NCI-H345 treated with DMSO at 0.1 percent for 48 hours (cell line): ENCODE measurements around the gene RNASE7.

Experiments used
- DNase-seq: peaks from one replicate; lab custom pipeline; 2025; ENCODE audit not compliant: unreplicated experiment; lab: John Stamatoyannopoulos, UW

Gene RNASE7

GRCh38 chr14:21066882-21067502 lies 24.8 kb downstream of the RNASE7 start:
- no peak for DNase-seq

- peak; percentile 59 for DNase-seq
These were observed 26.6 kb downstream of the RNASE7 start for GRCh38 chr14:21068521-21069387.

- peak; percentile 46 for DNase-seq
These were observed 27.4 kb downstream of the RNASE7 start for GRCh38 chr14:21069388-21070082.

- DNase-seq, result no peak
These were observed 28.0 kb downstream of the RNASE7 start, which contains the start of gene ARHGEF40 for GRCh38 chr14:21070083-21070609. Gene ARHGEF40 (plus strand): TSS chr14:21070304. CDS start chr14:21070397, 93 bp downstream.

GRCh38 chr14:21070610-21071224 lies 28.6 kb downstream of the RNASE7 start:
- DNase-seq, result peak; percentile 58

GRCh38 chr14:21071225-21072030 lies 29.3 kb downstream of the RNASE7 start:
- peak; percentile 78 for DNase-seq

- DNase-seq, result no peak
These were observed 29.9 kb downstream of the RNASE7 start for GRCh38 chr14:21072031-21072473.

GRCh38 chr14:21072781-21073339 lies 30.7 kb downstream of the RNASE7 start:
- DNase-seq, result no peak

GRCh38 chr14:21073921-21074320 lies 31.8 kb downstream of the RNASE7 start:
- no peak for DNase-seq

GRCh38 chr14:21074398-21075272 lies 32.5 kb downstream of the RNASE7 start:
- no peak for DNase-seq

- no peak for DNase-seq
These were observed 33.7 kb downstream of the RNASE7 start for GRCh38 chr14:21075719-21076437.

GRCh38 chr14:21077672-21078071 lies 35.5 kb downstream of the RNASE7 start:
- no peak for DNase-seq

GRCh38 chr14:21078287-21078686 lies 36.1 kb downstream of the RNASE7 start:
- no peak for DNase-seq

- DNase-seq, result no peak
These were observed 36.6 kb downstream of the RNASE7 start for GRCh38 chr14:21078726-21079125.

GRCh38 chr14:21081521-21082142 lies 39.5 kb downstream of the RNASE7 start:
- DNase-seq, result no peak

GRCh38 chr14:21083565-21084325 lies 41.6 kb downstream of the RNASE7 start:
- no peak for DNase-seq

- no peak for DNase-seq
These were observed 42.2 kb downstream of the RNASE7 start for GRCh38 chr14:21084396-21084795.
